H9 (cell line): Measurements from ENCODE around the gene FCHSD2. TPM values are rescaled to one million over a fixed set of nuclear protein-coding genes. Genes with fewer than 3 reads are reported as not detected.

Experiments used
- DNase-seq: peaks from one replicate; pipeline ENCODE4 v3.0.0-alpha.2; 2017
- H2AFZ ChIP-seq: one replicate; pipeline ENCODE4 v1.6.1; 2013; ENCODE audit warnings: mild to moderate bottlenecking, low read length, control low read depth, moderate library complexity
- H2AK5ac ChIP-seq: 2 replicates; pipeline ENCODE4 v1.6.1; 2013; ENCODE audit warnings: low read length, control low read depth, mixed read lengths; ENCODE audit not compliant: insufficient read length
- H2BK120ac ChIP-seq: one replicate; pipeline ENCODE4 v1.6.1; 2013; ENCODE audit warnings: low read depth, mild to moderate bottlenecking, low read length, control low read depth, inconsistent platforms; ENCODE audit not compliant: poor library complexity, severe bottlenecking
- H2BK12ac ChIP-seq: 2 replicates; pipeline ENCODE4 v1.6.1; 2013; ENCODE audit warnings: low read length, control low read depth, mixed read lengths, low read depth; ENCODE audit not compliant: insufficient read length
- H2BK15ac ChIP-seq: 2 replicates; pipeline ENCODE4 v1.6.1; 2013; ENCODE audit warnings: low read depth, low read length, control low read depth
- H2BK20ac ChIP-seq: one replicate; pipeline ENCODE4 v1.6.1; 2013; ENCODE audit warnings: low read depth, mild to moderate bottlenecking, low read length, control low read depth, inconsistent platforms; ENCODE audit not compliant: poor library complexity, severe bottlenecking
- H2BK5ac ChIP-seq: 2 replicates; pipeline ENCODE4 v1.6.1; 2013; ENCODE audit warnings: low read length, control low read depth, mixed read lengths; ENCODE audit not compliant: insufficient read length
- H3K14ac ChIP-seq: 2 replicates; pipeline ENCODE4 v1.6.1; 2013; ENCODE audit warnings: low read length, control low read depth; ENCODE audit not compliant: insufficient read depth
- H3K18ac ChIP-seq: 2 replicates; pipeline ENCODE4 v1.6.1; 2013; ENCODE audit warnings: low read depth, mild to moderate bottlenecking, mixed read lengths, low read length, control low read depth; ENCODE audit not compliant: insufficient read length
- H3K23ac ChIP-seq: 2 replicates; pipeline ENCODE4 v1.6.1; 2013; ENCODE audit warnings: low read length, control low read depth, mixed read lengths, low read depth; ENCODE audit not compliant: insufficient read length
- H3K23me2 ChIP-seq: 2 replicates; pipeline ENCODE4 v1.6.1; 2013; ENCODE audit warnings: low read depth, mild to moderate bottlenecking, mixed read lengths, low read length, control low read depth; ENCODE audit not compliant: insufficient read length, poor library complexity, severe bottlenecking
- H3K27ac ChIP-seq: 2 replicates; pipeline ENCODE4 v1.5.1; 2013; ENCODE audit warnings: low read length, control low read depth, mixed read lengths, low read depth; ENCODE audit not compliant: insufficient read length
- H3K27me3 ChIP-seq: 2 replicates; pipeline ENCODE4 v1.6.1; 2013; ENCODE audit warnings: low read length, control low read depth, inconsistent platforms; ENCODE audit not compliant: insufficient read depth
- H3K4ac ChIP-seq: 2 replicates; pipeline ENCODE4 v1.6.1; 2013; ENCODE audit warnings: low read depth, mild to moderate bottlenecking, control low read depth, inconsistent platforms, low read length, moderate library complexity
- H3K4me1 ChIP-seq: 2 replicates; pipeline ENCODE4 v1.6.1; 2013; ENCODE audit warnings: low read length, control low read depth, inconsistent platforms; ENCODE audit not compliant: insufficient read depth
- H3K4me2 ChIP-seq: 2 replicates; pipeline ENCODE4 v1.6.1; 2013; ENCODE audit warnings: low read length, control low read depth, mixed read lengths; ENCODE audit not compliant: insufficient read length, insufficient read depth
- H3K56ac ChIP-seq: 2 replicates; pipeline ENCODE4 v1.6.1; 2013; ENCODE audit warnings: low read depth, mild to moderate bottlenecking, mixed read lengths, low read length, control low read depth; ENCODE audit not compliant: insufficient read length
- H3K79me1 ChIP-seq: 2 replicates; pipeline ENCODE4 v1.6.1; 2013; ENCODE audit warnings: low read depth, mild to moderate bottlenecking, moderate library complexity, low read length, control low read depth, inconsistent platforms; ENCODE audit not compliant: insufficient read depth, poor library complexity, severe bottlenecking
- H3K79me2 ChIP-seq: 2 replicates; pipeline ENCODE4 v1.6.1; 2013; ENCODE audit warnings: low read length, control low read depth, inconsistent platforms; ENCODE audit not compliant: insufficient read depth
- H3K9ac ChIP-seq: 2 replicates; pipeline ENCODE4 v1.6.1; 2013; ENCODE audit warnings: low read length, control low read depth, mixed read lengths; ENCODE audit not compliant: insufficient read length; ENCODE audit errors: extremely low read depth
- H3K9me3 ChIP-seq: one replicate; pipeline ENCODE4 v1.6.1; 2013; ENCODE audit warnings: low read depth, low read length, inconsistent platforms; ENCODE audit not compliant: control insufficient read depth
- H3T11ph ChIP-seq: one replicate; pipeline ENCODE4 v1.6.1; 2013; ENCODE audit warnings: mild to moderate bottlenecking, low read length, control low read depth, inconsistent platforms
- H4K20me1 ChIP-seq: one replicate; pipeline ENCODE4 v1.6.1; 2013; ENCODE audit not compliant: control insufficient read depth, insufficient read length, insufficient read depth
- H4K5ac ChIP-seq: 2 replicates; pipeline ENCODE4 v1.6.1; 2013; ENCODE audit warnings: low read depth, mild to moderate bottlenecking, mixed read lengths, low read length, control low read depth; ENCODE audit not compliant: insufficient read length
- H4K8ac ChIP-seq: replicated peaks from 2 replicates; pipeline ENCODE4 v1.6.1; 2013; ENCODE audit warnings: low read length, control low read depth, mixed read lengths, low read depth; ENCODE audit not compliant: insufficient read length
- H4K91ac ChIP-seq: 2 replicates; pipeline ENCODE4 v1.6.1; 2013; ENCODE audit warnings: low read depth, mild to moderate bottlenecking, moderate library complexity, mixed read lengths, low read length, control low read depth; ENCODE audit not compliant: insufficient read length
- H3K27ac Mint-ChIP-seq, 3 experiments: 2 replicates in 2 of 3; 3 replicates in 1 of 3; pipeline ENCODE4 v1.8.0; 2020 to 2021; ENCODE audit warnings: mixed read lengths in 3 of 3, mild to moderate bottlenecking in 1 of 3, moderate library complexity in 1 of 3
- H3K27me3 Mint-ChIP-seq: 2 replicates; pipeline ENCODE4 v1.8.0; 2021; ENCODE audit warnings: low read depth, mild to moderate bottlenecking, moderate library complexity, mixed read lengths
- H3K36me3 Mint-ChIP-seq, 3 experiments: 2 replicates in 2 of 3; 3 replicates in 1 of 3; pipeline ENCODE4 v1.8.0; 2020 to 2021; ENCODE audit warnings: low read depth in 3 of 3, mixed read lengths in 3 of 3; ENCODE audit not compliant: insufficient read depth in 1 of 3
- H3K4me1 Mint-ChIP-seq, 2 experiments: 2 replicates each; pipeline ENCODE4 v1.8.0; 2020; ENCODE audit warnings: mixed read lengths in 2 of 2
- H3K4me3 Mint-ChIP-seq, 2 experiments: 2 replicates in 1 of 2; 3 replicates in 1 of 2; pipeline ENCODE4 v1.8.0; 2020 to 2021; ENCODE audit warnings: mild to moderate bottlenecking in 2 of 2, mixed read lengths in 2 of 2, moderate library complexity in 1 of 2
- H3K9me3 Mint-ChIP-seq, 2 experiments: 2 replicates in 1 of 2; 3 replicates in 1 of 2; pipeline ENCODE4 v1.8.0; 2020; ENCODE audit warnings: mild to moderate bottlenecking in 2 of 2, mixed read lengths in 2 of 2, moderate library complexity in 1 of 2
- total RNA-seq: library from RNA; stranded (reverse); gene quantifications from 2 replicates; pipeline ENCODE4 v1.2.1, GENCODE V29; 2021
- TF ChIP-seq, protein P1 (sequence below): fragments of 200-600 bp; sonication (generic); conservative IDR thresholded peaks from 3 replicates; pipeline ENCODE4 v1.8.0; 2021; ENCODE audit warnings: antibody characterized with exemption, mild to moderate bottlenecking

FCHSD2 gene
- total RNA-seq, 1 experiment from 2014 or later: 17.8 TPM

DNA sequence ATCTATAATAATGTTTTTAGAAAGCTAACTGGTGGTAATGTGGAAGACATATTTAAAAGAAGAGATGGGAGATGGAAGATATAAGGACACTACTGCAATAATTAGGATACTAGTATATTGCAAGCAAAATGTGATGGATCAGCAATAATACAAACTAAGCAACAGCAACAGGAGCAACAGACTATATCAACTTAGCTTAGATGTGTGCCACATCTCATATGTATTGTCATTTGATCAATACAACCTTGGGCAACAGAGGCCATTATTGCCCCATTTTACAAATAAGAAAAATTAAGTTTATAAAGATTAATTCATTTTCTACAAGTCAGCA, 4.2 kb downstream of the FCHSD2 start:
- H3T11ph ChIP-seq: no peak overlapping the region
- no peak overlapping the region for H4K8ac ChIP-seq
- H2BK20ac ChIP-seq: no peak overlapping the region
- Mint-ChIP-seq H3K4me1 (peaks cover 17 to 18% of the 10 kb centered on the region in 2 experiments), H3K27me3 (peaks cover 13% of the 10 kb centered on the region), H3K9me3 (no peaks in the 10 kb centered on the region; a peak in 1 of 5 replicates), H3K27ac (no peak overlapping the region), H3K4me3 (no peak overlapping the region), H3K36me3 (peaks cover 0 to 24% (median 19%) of the 10 kb centered on the region in 3 experiments; a peak in 4 of 7 replicates)
- H3K9ac ChIP-seq: no peak overlapping the region
- H3K18ac ChIP-seq: no peak overlapping the region
- H2BK12ac ChIP-seq: no peak overlapping the region
- no peak for DNase-seq
- H3K4ac ChIP-seq: no peak overlapping the region
- H3K27me3 ChIP-seq: no peaks in the 10 kb centered on the region; the same call in 1 of the 2 replicates
- no peak overlapping the region for H2BK15ac ChIP-seq
- H3K79me1 ChIP-seq: no peaks in the 10 kb centered on the region
- H2BK120ac ChIP-seq: no peak overlapping the region
- no peak overlapping the region for H3K4me2 ChIP-seq
- TF ChIP-seq, protein P1, sequence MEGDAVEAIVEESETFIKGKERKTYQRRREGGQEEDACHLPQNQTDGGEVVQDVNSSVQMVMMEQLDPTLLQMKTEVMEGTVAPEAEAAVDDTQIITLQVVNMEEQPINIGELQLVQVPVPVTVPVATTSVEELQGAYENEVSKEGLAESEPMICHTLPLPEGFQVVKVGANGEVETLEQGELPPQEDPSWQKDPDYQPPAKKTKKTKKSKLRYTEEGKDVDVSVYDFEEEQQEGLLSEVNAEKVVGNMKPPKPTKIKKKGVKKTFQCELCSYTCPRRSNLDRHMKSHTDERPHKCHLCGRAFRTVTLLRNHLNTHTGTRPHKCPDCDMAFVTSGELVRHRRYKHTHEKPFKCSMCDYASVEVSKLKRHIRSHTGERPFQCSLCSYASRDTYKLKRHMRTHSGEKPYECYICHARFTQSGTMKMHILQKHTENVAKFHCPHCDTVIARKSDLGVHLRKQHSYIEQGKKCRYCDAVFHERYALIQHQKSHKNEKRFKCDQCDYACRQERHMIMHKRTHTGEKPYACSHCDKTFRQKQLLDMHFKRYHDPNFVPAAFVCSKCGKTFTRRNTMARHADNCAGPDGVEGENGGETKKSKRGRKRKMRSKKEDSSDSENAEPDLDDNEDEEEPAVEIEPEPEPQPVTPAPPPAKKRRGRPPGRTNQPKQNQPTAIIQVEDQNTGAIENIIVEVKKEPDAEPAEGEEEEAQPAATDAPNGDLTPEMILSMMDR: no peak
- no peaks in the 10 kb centered on the region for H4K20me1 ChIP-seq
- no peak overlapping the region for H3K14ac ChIP-seq
- H2AK5ac ChIP-seq: no peak overlapping the region
- H4K5ac ChIP-seq: no peak overlapping the region
- H3K56ac ChIP-seq: no peak overlapping the region
- H3K9me3 ChIP-seq: no peaks in the 10 kb centered on the region
- no peak overlapping the region for H4K91ac ChIP-seq
- no peak overlapping the region for H3K23ac ChIP-seq
- H2AFZ ChIP-seq: no peak overlapping the region
- H2BK5ac ChIP-seq: no peak overlapping the region
- H3K27ac ChIP-seq: no peak overlapping the region
- no peaks in the 10 kb centered on the region for H3K4me1 ChIP-seq
- no peaks in the 10 kb centered on the region for H3K79me2 ChIP-seq
- peaks cover 13% of the 10 kb centered on the region for H3K23me2 ChIP-seq
